Hepatocyte (in vitro differentiated cells): ENCODE measurements around the gene FKBP1B.

ENCODE experiments used
- CTCF ChIP-seq: fragments of 200-600 bp; sonication (generic); IDR thresholded peaks from 2 replicates; pipeline ENCODE4 v1.5.1; 2016; ENCODE audit warnings: antibody characterized with exemption, mild to moderate bottlenecking; ENCODE audit not compliant: poor library complexity
- EZH2 ChIP-seq: fragments of 200-600 bp; sonication (generic); IDR thresholded peaks from 2 replicates; pipeline ENCODE4 v1.6.1; 2016; ENCODE audit warnings: antibody characterized with exemption, mild to moderate bottlenecking, borderline replicate concordance
- EZH2phosphoT487 ChIP-seq: fragments of 200-600 bp; sonication (generic); IDR thresholded peaks from one replicate; pipeline ENCODE4 v1.6.1; 2018; ENCODE audit warnings: antibody characterized with exemption, mild to moderate bottlenecking, low read depth, moderate library complexity; ENCODE audit not compliant: unreplicated experiment, severe bottlenecking

- no peak for TF ChIP-seq CTCF
- no peak for TF ChIP-seq EZH2
- no peak for TF ChIP-seq EZH2phosphoT487
Observed at GRCh38 chr2:24075259-24075658, 25.7 kb downstream of the FKBP1B start.
